GM18499 (cell line): ENCODE data around the gene ZNF385A.
"Not testable (repeated sequence)": the region's sequence is repeated elsewhere in the genome, so short reads cannot be mapped to it uniquely, and the experiment has no call there.

Experiments used
- ATAC-seq: cut with Tn5 transposase; IDR thresholded peaks from one replicate; pipeline ENCODE4 v1.9.1; 2021; ENCODE audit warnings: moderate number of reproducible peaks; ENCODE audit not compliant: insufficient read depth, unreplicated experiment

The ZNF385A gene

DNA sequence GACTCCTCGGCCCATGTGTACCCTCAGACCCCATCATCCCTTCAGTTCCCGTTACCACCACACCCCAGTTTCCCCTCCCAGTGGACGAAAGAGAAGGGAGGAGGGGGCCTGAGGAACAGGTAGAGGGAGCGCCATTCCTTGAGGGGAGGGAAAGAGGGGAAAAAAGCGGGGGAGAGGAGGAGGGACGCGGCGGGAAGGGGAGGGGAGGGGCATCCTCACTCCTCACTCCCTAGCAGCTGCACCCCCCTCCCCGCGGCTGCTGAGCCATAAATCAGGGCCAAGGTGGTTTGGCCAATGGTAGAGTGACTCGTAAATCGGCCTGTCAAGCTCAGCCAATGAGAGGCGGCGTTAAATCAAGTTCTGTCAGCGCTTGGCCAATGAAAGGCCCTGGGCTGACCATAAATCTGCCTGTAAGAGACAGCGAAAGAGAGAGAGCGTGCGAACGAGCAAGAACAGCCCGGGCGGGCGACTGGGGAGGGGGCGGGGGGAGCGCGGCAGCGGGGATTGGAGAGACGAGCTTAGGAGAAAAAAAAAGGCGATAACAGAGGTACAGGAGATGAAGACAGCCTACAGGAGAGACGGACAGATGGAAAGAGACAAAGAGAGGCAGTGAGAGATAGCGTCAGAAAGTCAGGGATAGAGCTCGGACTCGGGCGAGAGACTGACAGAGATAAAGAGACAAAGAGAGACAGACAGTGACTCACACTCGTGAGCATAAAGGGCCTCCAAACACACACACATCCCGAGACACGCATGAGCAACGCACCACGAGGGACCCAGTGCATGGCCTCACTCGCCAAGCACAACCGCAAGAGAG is 25.4 kb downstream of the ZNF385A start:
- peak; percentile 91 for ATAC-seq

DNA sequence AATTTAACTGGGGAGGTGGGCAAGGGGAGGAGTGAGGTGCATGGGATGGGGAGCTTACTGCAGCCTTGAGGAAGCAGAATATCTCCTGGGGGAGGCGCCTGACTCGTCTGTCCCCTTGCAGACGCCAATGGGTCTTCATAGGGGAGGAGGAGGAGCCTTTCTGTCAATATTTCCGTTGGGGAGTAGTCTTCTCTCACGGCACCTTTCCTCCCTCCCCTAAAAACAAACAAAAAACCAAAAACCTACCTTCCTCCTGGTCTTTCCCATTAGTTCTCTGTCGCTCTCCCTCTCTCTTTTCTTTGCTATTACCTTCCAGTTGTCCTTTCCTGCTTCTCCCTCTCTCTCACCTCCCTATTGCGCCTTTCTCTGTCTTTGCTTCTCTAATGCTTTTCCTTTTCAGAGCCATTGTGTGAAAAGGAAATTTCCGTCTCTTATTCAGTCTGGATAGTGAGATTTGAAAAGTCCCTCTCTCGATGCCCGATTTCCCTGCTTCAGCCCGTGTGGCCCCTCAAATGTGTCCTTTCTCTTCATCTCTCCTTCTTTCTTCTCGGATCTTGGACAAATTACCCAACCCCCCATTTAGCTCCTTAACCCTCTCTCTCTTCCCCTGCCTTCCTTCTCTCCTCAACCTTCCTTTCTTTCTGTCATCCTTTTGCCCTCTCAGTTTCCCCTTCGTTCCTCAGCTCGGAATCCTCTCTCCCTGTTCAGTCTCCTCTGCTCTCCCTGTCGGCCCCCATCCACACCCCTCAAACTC is 26.2 kb downstream of the ZNF385A start:
- ATAC-seq: no peak

DNA sequence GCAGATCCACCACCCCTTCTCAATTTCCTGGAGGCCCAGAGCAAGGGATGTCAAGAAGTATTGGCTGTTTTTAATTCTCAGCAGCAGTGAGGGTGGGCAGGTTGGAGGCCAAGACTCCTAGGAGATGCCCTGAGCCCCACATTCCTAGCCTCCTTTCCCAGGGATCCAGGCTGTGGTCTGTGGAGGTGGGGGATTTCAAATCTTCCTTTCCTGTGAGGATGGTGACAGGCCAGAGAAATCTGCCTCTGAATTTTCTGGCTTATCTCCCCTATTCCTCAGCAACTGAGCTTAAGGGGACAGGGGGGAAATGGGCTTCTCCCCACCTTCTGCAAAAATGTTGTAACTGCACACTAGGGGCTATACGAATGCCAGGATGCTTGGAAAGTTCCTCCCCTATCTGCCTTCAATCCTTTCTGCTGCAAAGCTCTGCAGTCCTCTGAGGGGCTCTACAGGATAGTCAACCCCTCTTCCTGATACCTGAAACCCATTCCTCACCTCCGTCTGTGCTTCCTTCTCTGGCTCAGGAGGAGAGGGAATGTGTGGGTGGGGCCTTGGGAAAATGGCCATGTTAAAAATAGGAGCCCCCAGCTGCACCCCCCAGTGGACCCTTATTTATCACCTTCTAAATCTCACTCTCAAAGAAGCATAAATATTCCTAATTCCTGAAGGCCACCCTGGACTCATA is 26.9 kb downstream of the ZNF385A start:
- ATAC-seq: no peak

DNA sequence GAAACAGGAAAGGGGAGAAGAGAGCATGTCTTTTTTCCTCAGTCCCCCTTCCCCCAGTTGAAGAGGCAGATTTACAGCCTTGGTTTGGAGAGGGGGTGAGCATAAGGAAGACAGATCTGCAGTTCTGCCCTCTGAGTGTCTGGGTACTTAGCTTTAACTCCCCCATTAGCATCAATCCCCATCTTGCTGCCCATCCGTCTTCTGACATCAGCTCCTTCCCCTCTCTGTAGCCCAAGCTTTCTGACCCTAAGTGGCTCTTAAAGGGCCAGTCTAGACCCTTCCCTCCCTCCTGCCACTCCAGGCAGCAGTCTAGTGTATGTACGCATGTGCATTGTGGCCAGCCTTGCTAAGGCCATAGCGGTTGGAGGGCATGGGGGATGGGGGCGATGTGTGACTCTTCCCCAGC is 27.6 kb downstream of the ZNF385A start:
- no peak for ATAC-seq

DNA sequence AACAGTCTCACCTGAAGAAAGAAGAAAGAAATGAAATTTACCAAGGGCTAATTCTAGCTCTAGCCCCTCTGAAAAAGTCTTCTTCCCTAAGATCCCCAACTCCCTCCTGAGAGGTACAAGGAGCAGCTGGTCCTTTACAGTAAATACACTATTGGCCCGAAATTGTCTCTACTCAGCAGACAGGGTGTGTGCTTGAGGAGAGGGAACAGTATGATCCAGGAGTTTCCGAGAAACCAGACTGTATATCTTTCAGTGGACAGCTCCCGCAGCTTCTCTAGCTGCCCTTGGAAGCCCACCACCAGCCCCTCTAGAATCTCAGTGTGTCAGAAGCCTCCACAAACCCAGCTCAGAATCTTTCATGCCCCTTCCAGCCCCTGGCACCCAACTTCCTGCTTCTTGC is 28.3 kb downstream of the ZNF385A start:
- no peak for ATAC-seq

DNA sequence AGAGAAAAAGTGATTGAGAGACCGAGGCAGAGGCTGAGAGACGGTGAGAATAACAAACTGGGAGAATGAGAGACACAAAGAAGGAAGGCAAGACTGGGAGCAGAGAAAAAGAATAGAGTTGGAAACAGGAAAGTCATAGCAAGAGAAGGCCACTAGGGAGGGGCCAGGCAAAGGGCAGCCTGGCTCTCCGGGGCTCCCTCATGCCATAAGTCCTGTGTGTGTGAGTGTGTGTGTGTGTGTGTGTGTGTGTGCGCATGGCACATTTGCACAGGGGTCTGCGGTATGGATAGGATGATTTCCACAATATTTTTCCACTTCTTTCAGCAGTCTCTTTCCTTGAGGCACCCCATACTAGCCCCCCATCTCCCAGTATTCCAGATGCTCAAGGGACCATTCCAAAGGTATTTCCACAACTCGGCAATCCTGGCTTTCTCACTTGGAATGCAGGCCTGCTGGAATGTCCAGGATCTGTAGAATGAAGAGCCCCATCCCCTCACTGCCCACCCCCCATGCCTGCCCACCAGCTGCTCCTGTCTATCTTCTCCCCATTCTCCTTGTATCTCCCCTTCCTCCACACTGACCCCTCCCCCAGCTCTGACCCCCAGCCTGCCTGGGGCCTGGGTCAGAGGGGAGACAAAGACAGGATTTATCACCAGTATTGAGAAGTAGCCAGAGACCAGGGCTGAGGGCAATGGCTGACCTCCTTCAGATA is 29.3 kb downstream of the ZNF385A start:
- no peak for ATAC-seq

DNA sequence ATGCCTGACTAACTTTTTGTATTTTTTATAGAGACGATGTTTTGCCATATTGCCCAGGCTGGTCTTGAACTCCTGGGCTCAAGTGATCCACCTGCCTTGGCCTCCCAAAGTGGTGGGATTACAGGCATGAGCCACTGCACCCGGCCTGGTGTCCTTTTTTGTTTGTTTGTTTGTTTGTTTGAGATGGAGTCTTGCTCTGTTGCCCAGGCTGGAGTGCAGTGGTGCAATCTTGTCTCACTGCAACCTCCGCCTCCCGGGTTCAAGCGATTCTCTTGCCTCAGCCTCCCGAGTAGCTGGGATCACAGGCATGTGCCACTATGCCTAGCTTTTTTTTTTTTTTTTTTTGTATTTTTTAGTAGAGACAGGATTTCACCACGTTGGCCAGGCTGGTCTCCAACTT is 30.3 kb downstream of the ZNF385A start:
- ATAC-seq: not testable (repeated sequence)

DNA sequence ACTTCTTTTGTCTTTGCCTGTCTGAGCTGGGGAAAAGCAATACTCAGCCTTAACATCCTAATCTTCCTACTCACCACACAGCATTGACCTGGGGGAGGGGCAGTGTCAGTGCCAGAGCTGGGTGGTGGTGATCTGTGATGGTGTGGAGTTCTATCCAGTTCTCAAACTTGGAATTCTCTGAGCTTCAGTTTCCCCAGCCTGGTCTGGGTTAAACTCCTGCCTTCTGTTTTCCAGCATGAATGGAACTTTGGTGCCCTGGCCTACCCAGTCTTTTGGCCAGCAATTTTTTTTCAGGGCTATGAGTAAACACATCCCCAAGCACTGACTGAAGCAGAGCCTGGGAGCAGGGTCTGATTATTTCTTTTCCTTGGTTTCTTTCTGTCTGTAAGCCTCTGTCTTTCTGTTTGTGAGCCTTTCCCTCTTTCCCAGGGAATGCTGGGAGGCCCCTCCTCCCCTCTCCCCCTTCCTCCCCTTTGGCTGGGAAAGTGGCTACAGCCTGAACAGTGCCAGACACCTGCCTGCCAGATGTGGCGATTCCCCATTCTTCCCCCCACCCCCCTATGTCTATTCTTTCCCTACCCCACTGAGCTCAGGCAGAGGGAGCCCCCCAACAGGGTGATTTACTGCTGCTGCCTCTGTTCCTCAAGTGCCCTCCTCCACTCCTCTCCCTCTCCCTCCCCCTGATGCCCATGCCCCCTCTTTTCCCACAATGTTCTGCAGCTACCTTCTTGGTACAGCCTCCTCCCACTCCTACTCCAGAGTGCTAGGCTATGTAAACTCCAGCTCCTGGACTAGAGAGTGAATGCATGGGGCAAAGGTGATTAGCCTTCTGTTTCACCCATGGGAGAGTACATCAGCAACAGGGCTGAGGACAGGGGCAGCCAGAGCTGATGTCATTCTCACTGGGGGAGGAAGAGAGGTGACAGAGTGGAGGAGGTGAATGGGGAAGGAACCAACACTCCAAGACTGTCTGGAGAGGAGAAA is 31.4 kb downstream of the ZNF385A start:
- no peak for ATAC-seq

DNA sequence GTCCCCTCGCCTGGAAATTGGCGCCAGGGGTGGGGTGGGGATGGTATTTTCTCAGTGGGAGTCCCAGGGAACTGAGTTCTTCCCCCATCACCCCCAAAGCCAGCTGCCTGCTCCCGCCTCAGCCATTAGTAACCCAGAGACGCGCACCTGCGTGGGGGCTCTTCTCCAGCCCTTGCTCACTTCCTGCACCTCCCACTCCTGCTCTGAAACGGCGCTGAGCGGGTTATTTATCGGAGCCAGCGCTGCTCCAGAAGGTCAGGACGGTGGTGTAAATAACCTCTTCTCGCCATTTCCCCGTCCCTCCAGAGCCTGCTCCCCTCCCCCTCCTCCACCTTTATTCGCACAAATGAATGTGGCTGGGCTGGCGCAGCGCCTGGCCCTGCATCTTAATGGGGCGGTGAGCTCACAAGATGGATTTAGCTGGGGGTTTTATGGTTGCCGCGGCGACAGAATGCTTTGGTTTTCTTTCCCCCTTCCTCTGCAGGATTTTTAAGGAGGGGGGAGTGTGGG is 32.5 kb downstream of the ZNF385A start:
- ATAC-seq: no peak

DNA sequence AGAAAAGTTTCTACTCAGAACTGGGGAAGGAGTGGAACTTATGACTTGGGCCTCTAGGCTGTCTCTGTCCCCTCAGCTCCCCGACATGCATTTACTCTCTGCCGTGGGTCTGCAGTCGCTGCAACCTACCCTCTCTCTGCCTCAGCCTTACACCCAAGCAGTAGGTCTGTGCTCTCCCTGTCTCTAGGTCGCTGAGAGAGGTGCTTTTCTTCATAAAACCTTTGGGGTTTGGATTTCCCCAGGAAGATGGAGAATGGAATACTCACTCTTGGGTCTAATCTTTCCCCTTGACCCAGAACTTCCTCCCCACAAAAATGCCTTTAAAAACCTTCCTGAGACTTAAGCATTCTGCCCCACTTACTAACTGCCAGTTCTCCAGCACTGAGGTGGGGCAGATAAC is 33.2 kb downstream of the ZNF385A start:
- no peak for ATAC-seq

DNA sequence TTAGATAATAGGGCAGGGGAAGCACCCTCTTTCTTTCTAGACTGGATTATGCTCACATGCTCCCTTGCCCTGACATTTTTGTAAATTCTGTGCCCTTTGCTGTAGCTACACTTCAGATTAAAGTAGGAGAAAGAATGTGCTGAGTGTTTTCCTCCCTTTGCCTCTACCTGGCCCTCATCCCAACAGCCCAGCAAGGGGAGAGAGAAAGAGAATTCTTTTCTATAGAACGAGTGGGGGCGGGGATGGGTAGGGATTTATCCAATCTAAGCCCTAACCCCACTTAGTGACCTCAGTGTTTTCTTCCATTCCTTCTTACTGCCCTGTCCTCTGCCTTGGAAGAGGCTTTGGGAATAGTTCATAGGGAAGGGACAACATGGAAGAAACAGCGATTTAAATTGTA is 33.8 kb downstream of the ZNF385A start:
- ATAC-seq: no peak

DNA sequence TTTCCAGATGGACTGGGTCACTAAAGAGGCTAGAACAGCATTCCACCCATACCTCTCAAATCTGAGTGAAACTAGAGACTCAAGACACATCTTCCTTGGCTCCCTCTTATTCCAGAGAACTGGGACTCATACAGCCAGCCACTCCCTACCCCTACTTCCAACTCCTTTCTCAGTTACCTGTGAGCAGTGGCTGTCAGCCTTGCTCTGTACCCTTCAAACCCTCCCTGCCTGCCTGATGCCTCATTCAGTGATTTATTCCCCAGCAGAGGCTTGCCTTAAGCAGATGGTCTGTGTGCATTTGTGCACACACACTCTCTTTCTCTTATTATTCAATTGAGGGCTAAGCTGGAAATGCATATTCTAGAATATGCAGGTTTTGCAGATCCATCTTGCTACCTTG is 34.9 kb downstream of the ZNF385A start:
- ATAC-seq: no peak

DNA sequence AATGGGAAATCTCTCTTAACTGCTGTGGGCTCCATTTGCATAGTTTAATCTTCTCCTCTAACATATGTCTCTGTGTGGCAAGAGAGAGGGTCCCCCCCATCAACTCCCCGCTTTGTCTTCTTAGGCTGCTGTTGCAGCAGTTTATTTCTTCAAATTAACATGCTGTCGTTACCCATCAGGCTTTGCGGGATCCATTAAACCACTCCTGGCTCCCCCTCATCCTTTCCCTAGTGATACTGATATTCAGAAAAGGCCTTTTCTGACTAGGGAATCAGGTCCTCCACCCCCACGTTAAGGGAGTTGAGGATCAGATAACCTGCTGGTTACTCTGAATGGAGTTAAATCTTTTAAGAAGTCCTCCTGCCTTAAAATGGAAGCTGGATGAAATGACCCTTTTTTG is 35.5 kb downstream of the ZNF385A start:
- ATAC-seq: no peak

DNA sequence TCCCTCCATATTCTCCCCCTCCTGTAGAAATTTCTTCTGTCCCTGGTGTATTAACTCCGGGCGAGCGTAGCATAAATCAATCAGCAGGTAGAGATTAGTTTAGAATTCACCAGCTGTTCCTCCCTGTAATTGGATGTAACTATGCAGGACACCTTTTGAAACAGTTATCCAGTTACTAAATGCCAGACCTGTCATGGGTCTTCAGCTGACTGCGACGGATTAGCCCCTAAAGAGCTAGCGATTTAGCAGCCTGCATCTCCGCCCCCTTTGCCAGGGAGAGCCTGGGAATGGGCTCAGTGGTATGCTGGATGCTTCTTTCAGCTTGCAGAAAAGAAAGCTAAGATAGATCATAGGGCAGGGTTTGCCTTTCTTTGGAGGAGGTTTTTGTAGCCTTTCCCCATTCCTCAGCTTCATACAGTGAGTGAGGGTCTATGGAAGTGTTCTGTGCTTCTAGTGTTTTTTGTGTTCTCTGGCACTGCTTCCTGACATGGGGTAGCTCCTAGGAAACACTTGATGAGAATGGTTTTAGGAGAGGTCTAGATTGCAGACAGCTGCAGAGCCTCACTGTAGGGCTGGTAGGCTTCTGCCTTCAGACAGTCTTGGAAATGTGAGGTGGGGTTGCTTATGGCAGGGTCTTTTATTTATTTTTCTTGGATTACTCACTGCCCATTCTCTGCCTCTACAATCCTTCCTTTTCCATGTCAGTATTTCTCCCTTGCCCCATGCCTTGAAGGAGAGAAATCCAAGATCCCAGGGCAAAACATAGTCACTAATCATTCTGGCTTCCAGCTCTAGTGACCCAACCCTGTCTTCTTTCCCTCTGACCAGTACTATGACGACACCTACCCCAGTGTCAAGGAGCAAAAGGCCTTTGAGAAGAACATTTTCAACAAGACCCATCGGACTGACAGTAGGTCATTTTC is 42.9 kb downstream of the ZNF385A start:
- no peak for ATAC-seq

DNA sequence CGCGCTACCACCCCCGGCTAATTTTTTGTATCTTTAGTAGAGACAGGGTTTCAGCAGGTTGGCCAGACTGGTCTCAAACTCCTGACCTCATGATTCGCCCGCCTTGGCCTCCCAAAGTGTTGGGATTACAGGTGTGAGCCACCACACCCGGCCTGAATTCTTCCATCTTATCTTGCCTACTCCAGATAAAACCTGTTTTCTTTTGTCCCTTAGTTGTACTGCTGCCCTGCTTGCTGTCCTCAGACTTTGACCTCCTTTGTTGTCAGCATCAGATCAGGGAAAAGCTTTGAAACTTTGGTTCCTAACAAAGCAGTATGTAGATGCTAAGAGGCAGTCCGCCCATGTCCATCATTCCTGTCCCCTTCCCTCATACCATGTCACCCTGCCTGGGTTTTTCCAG is 43.7 kb downstream of the ZNF385A start:
- no peak for ATAC-seq

DNA sequence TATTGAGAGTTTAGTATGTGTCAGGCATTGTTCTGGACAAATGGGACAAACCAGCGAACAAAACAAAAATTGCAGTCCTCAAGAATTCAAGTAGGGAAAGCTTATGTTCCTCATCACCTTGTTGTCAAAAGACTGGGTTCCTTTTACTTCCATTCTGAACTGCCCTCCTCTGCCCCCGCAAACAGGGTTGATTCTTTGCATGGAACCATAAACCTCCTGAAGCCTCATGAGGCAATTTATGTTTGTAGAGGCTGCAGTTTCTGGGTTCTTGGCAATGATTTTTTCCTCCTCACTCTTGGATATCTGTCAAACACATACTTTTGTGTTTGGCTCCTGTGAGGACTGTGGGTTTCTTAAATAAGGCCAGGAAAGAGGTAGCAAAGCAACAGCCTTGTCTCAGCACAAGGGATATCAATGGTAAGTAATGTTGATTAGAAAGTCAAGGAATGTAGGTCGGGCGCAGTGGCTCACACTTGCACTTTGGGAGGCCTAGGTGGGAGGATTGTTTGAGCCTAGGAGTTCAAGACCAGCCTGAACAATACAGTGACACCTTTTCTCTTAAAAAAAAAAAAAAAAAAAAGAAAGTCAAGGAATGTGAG is 45.7 kb downstream of the ZNF385A start:
- ATAC-seq: no peak

DNA sequence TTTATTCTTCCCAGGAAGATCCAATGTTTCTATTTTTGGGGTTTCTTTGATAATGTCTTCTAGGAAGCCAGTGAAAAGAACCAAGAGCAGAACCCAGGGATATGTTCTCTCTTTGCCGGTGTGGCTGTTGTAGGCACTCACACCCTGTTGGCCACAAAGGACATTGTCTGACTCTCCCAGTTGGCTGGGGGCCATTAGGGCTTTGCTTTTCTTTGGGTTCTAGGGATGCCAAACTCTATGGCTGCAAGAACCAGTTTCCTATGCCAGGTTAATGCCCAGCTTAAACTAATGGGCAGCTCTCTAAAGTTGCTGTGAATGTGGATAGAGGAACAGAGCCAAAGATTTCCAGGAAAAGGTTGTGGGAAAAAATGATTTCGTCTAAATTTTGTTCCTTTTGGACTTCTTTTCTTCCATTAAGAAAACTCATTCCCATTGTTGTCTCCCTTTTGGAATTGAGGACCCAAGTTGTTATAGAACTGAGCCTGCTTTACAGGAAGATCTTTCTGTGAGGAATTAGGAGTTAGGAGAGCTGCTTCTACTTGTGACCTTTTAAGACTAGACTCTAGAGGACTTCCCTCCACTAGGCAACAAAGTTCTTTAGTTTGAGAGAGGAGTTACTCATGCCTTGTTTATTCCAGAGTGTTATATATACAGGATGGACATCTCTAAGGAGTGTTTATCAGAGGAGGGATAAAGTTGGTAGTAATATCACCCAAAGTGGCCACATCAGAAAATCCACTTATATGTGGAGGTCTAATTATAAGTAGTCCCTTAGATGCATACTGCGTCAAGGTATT is 46.5 kb downstream of the ZNF385A start:
- no peak for ATAC-seq
